Large intestine (tissue), 3 donors: ENCODE data around the gene ADAMTSL2. TPM values are rescaled to one million over a fixed set of nuclear protein-coding genes. Genes with fewer than 3 reads are reported as not detected.

Source experiments
- DNase-seq, 2 donors: peaks; one replicate each; pipeline versions ENCODE4 v3.0.0 to v3.0.0-alpha.2; 2013
- H3K27ac ChIP-seq: one replicate; pipeline ENCODE4 v1.5.1; 2013; ENCODE audit warnings: low read length
- H3K27me3 ChIP-seq: 2 replicates; pipeline ENCODE4 v1.6.1; 2013; ENCODE audit warnings: low read length; ENCODE audit not compliant: control insufficient read depth, insufficient read depth
- H3K36me3 ChIP-seq: 2 replicates; pipeline ENCODE4 v1.6.1; 2013; ENCODE audit warnings: low read length; ENCODE audit not compliant: control insufficient read depth, insufficient read depth
- H3K4me1 ChIP-seq: one replicate; pipeline ENCODE4 v1.6.1; 2013; ENCODE audit warnings: low read length; ENCODE audit not compliant: control insufficient read depth, insufficient read depth
- H3K4me3 ChIP-seq: one replicate; pipeline ENCODE4 v1.5.1; 2013; ENCODE audit warnings: low read length
- H3K9me3 ChIP-seq: one replicate; pipeline ENCODE4 v1.6.1; 2013; ENCODE audit warnings: mild to moderate bottlenecking, low read depth, low read length, moderate library complexity; ENCODE audit not compliant: control insufficient read depth
- WGBS: methylation state at CpG from one replicate; pipeline ENCODE4 v1.1.5; 2013; ENCODE audit warnings: low lambda C conversion rate; ENCODE audit not compliant: insufficient coverage; 5-methylcytosine and 5-hydroxymethylcytosine counted together
- polyA plus RNA-seq: library from polyadenylated mRNA; unstranded; fragments of 120-200 nt; gene quantifications from one replicate; pipeline ENCODE4 v1.2.1, GENCODE V29; 2013

ADAMTSL2 gene
- polyA plus RNA-seq, 1 donor: 0.69 TPM

GRCh38 chr9:133536080-133536479 is 1.6 kb downstream of the ADAMTSL2 start:
- WGBS: no CpG with 5 or more reads among the region's 11 CpGs
- no peak overlapping the region for H3K4me3 ChIP-seq
- no peaks in the 10 kb centered on the region for H3K9me3 ChIP-seq
- H3K36me3 ChIP-seq: no peaks in the 10 kb centered on the region
- H3K4me1 ChIP-seq: peaks cover 5% of the 10 kb centered on the region
- no peak overlapping the region for H3K27ac ChIP-seq
- H3K27me3 ChIP-seq: peaks cover 38% of the 10 kb centered on the region
- no peak for DNase-seq

- H3K4me1 ChIP-seq: peaks cover 5% of the 10 kb centered on the region
- no peak for DNase-seq
- peaks cover 38% of the 10 kb centered on the region for H3K27me3 ChIP-seq
- H3K4me3 ChIP-seq: no peak overlapping the region
- H3K36me3 ChIP-seq: no peaks in the 10 kb centered on the region
- no peaks in the 10 kb centered on the region for H3K9me3 ChIP-seq
- no CpG with 5 or more reads among the region's 9 CpGs for WGBS
- no peak overlapping the region for H3K27ac ChIP-seq
Measured at GRCh38 chr9:133536536-133536935, 2.0 kb downstream of the ADAMTSL2 start.

- Histone ChIP-seq H3K27ac (no peak overlapping the region), H3K27me3 (peaks cover 38% of the 10 kb centered on the region), H3K4me3 (no peak overlapping the region), H3K9me3 (no peaks in the 10 kb centered on the region), H3K36me3 (no peaks in the 10 kb centered on the region), H3K4me1 (peaks cover 5% of the 10 kb centered on the region)
- no peak for DNase-seq
- no CpG with 5 or more reads among the region's 16 CpGs for WGBS
Measured at GRCh38 chr9:133537257-133537656, 2.8 kb downstream of the ADAMTSL2 start.

GRCh38 chr9:133538176-133538575 is 3.7 kb downstream of the ADAMTSL2 start:
- Histone ChIP-seq H3K27me3 (peaks cover 36% of the 10 kb centered on the region), H3K4me3 (no peak overlapping the region), H3K4me1 (peaks cover 5% of the 10 kb centered on the region), H3K27ac (no peak overlapping the region), H3K36me3 (no peaks in the 10 kb centered on the region), H3K9me3 (no peaks in the 10 kb centered on the region)
- WGBS: no CpG with 5 or more reads among the region's 14 CpGs
- no peak for DNase-seq

- H3K27ac ChIP-seq: no peak overlapping the region
- H3K36me3 ChIP-seq: no peaks in the 10 kb centered on the region
- no peak overlapping the region for H3K4me3 ChIP-seq
- H3K27me3 ChIP-seq: peaks cover 27% of the 10 kb centered on the region
- no CpG with 5 or more reads among the region's 47 CpGs for WGBS
- DNase-seq: peak in 1 of 2 donors; percentile 23
- H3K9me3 ChIP-seq: no peaks in the 10 kb centered on the region
- peaks cover 2% of the 10 kb centered on the region for H3K4me1 ChIP-seq
Measured at GRCh38 chr9:133538851-133539833, 4.6 kb downstream of the ADAMTSL2 start.

- WGBS: no CpG with 5 or more reads among the region's 22 CpGs
Measured at GRCh38 chr9:133539991-133540697, 5.6 kb downstream of the ADAMTSL2 start.

GRCh38 chr9:133540698-133541025 is 6.2 kb downstream of the ADAMTSL2 start:
- no peaks in the 10 kb centered on the region for H3K4me1 ChIP-seq
- H3K9me3 ChIP-seq: no peaks in the 10 kb centered on the region
- H3K27ac ChIP-seq: no peak overlapping the region
- no peak for DNase-seq
- WGBS: 53% methylated on average over 3 of the region's 18 CpGs
- no peaks in the 10 kb centered on the region for H3K36me3 ChIP-seq
- H3K4me3 ChIP-seq: no peak overlapping the region
- peaks cover 18% of the 10 kb centered on the region for H3K27me3 ChIP-seq

More at GRCh38 chr9:133539991-133540697, 5.6 kb downstream of the ADAMTSL2 start:
- Histone ChIP-seq H3K4me3 (no peak overlapping the region), H3K27me3 (peaks cover 20% of the 10 kb centered on the region), H3K9me3 (no peaks in the 10 kb centered on the region), H3K36me3 (no peaks in the 10 kb centered on the region), H3K4me1 (no peaks in the 10 kb centered on the region), H3K27ac (no peak overlapping the region)
- DNase-seq: no peak

GRCh38 chr9:133542002-133542401 is 7.5 kb downstream of the ADAMTSL2 start:
- H3K36me3 ChIP-seq: no peaks in the 10 kb centered on the region
- H3K4me3 ChIP-seq: no peak overlapping the region
- H3K9me3 ChIP-seq: no peaks in the 10 kb centered on the region
- H3K4me1 ChIP-seq: no peaks in the 10 kb centered on the region
- no peak overlapping the region for H3K27ac ChIP-seq
- WGBS: no CpG with 5 or more reads among the region's 13 CpGs
- no peak for DNase-seq
- H3K27me3 ChIP-seq: peaks cover 15% of the 10 kb centered on the region

- Histone ChIP-seq H3K27ac (no peak overlapping the region), H3K36me3 (no peaks in the 10 kb centered on the region), H3K4me1 (no peaks in the 10 kb centered on the region), H3K9me3 (no peaks in the 10 kb centered on the region), H3K4me3 (no peak overlapping the region), H3K27me3 (peaks cover 13% of the 10 kb centered on the region)
- DNase-seq: no peak
- no CpG with 5 or more reads among the region's 16 CpGs for WGBS
Measured at GRCh38 chr9:133543772-133544467, 9.4 kb downstream of the ADAMTSL2 start.
